ENCODE measurements around the gene ATXN1L.

DNA sequence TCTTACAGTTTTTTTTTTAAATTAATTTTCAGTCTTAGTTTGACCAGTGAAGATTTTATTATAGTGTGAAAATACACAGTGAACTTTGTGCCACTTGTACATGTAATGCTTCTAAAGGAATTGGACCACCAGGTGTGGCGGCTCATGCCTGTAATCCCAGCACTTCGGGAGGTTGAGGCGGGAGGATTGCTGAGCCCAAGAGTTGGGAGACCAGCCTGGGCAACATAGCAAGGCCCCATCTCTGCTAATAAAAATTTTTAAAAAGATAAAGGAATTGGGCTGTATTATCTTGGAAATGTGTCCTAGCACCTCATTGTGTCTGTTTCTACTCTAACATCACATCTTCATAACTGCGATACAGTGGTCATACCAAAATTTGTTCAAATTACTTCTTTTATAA is 53.4 kb downstream of the ATXN1L start:
- no peak for TF ChIP-seq CTCF (IDR thresholded peaks at IDR 0.05; ENCODE audit: low read depth, low read length, poor library complexity, severe bottlenecking)
- TF ChIP-seq EZH2phosphoT487 (IDR thresholded peaks at IDR 0.05; ENCODE audit: borderline replicate concordance, low read length) = no peak
